A673 (cell line): ENCODE results near the gene ABCB6. TPM values are rescaled to one million over a fixed set of nuclear protein-coding genes. Genes with fewer than 3 reads are reported as not detected.

Source experiments
- BruUV-seq: library from RNA; stranded (reverse); fragments of 400-500 nt; replicated peaks from 2 replicates; lab custom pipeline; 2021; lab: Mats Ljungman, UMichigan
- CTCF ChIA-PET: fragments of 300-600 bp; sonication (Branson Sonifier 250); formaldehyde crosslinking; loops from one replicate; lab custom pipeline; 2022; ENCODE audit warnings: antibody characterized with exemption; lab: Charles Lee
- POLR2A ChIA-PET: fragments of 300-600 bp; sonication (Branson Sonifier 250); formaldehyde crosslinking; loops from one replicate; lab custom pipeline; 2022; ENCODE audit warnings: antibody characterized with exemption; ENCODE audit not compliant: low non-redundant PET; lab: Charles Lee
- DNase-seq: peaks from one replicate; pipeline ENCODE4 v3.0.0-alpha.2; 2015; ENCODE audit warnings: low spot score
- H3K27ac ChIP-seq: fragments of 200-600 bp; sonication (generic); 2 replicates; pipeline ENCODE4 v1.5.1; 2016; ENCODE audit warnings: mixed run types, low read depth, mild to moderate bottlenecking, mixed read lengths, antibody characterized with exemption, low read length; ENCODE audit not compliant: poor library complexity, severe bottlenecking
- H3K27me3 ChIP-seq: fragments of 200-600 bp; sonication (generic); replicated peaks from 2 replicates; pipeline ENCODE4 v1.6.1; 2017; ENCODE audit warnings: mixed run types, low read depth, mild to moderate bottlenecking, mixed read lengths, antibody characterized with exemption, low read length; ENCODE audit not compliant: insufficient read depth, poor library complexity
- H3K36me3 ChIP-seq: fragments of 200-600 bp; sonication (generic); 2 replicates; pipeline ENCODE4 v1.6.1; 2016; ENCODE audit warnings: mixed run types, mild to moderate bottlenecking, mixed read lengths, antibody characterized with exemption, low read length; ENCODE audit not compliant: insufficient read depth, poor library complexity, severe bottlenecking
- H3K4me1 ChIP-seq: fragments of 200-600 bp; sonication (generic); 2 replicates; pipeline ENCODE4 v1.6.1; 2017; ENCODE audit warnings: mixed run types, mild to moderate bottlenecking, mixed read lengths, antibody characterized with exemption, low read length; ENCODE audit not compliant: insufficient read depth, poor library complexity, severe bottlenecking
- H3K4me3 ChIP-seq: fragments of 200-600 bp; sonication (generic); 2 replicates; pipeline ENCODE4 v1.5.1; 2016; ENCODE audit warnings: low read depth, mixed run types, mild to moderate bottlenecking, mixed read lengths, low read length; ENCODE audit not compliant: poor library complexity, severe bottlenecking
- H3K9me3 ChIP-seq: fragments of 200-600 bp; sonication (generic); 2 replicates; pipeline ENCODE4 v1.6.1; 2016; ENCODE audit warnings: mixed run types, low read depth, mild to moderate bottlenecking, mixed read lengths, antibody characterized with exemption, low read length; ENCODE audit not compliant: poor library complexity, severe bottlenecking
- EZH2 ChIP-seq: fragments of 200-600 bp; sonication (generic); IDR thresholded peaks from 2 replicates; pipeline ENCODE4 v1.6.1; 2017; ENCODE audit warnings: borderline replicate concordance, low read depth, mild to moderate bottlenecking, mixed read lengths, antibody characterized with exemption, low read length; ENCODE audit not compliant: poor library complexity, severe bottlenecking
- intact Hi-C: fragments of 100-400 bp; cut with micrococcal nuclease; formaldehyde crosslinking; loops from one replicate; pipeline ENCODE4 v1.10.0; 2022; ENCODE audit not compliant: unreplicated experiment
- total RNA-seq: library from RNA; stranded (reverse); gene quantifications from 2 replicates; pipeline ENCODE4 v1.2.3, GENCODE V29; 2021
- TF ChIP-seq, protein P1 (sequence below): fragments of 300-800, 200-600 bp; sonication (generic); conservative IDR thresholded peaks from 2 replicates; pipeline ENCODE4 v1.5.1; 2017; ENCODE audit warnings: low read depth, mild to moderate bottlenecking, antibody characterized with exemption, low read length, moderate library complexity, mixed read lengths

ABCB6 gene
- total RNA-seq, 1 experiment from 2014 or later = 101 TPM

DNA sequence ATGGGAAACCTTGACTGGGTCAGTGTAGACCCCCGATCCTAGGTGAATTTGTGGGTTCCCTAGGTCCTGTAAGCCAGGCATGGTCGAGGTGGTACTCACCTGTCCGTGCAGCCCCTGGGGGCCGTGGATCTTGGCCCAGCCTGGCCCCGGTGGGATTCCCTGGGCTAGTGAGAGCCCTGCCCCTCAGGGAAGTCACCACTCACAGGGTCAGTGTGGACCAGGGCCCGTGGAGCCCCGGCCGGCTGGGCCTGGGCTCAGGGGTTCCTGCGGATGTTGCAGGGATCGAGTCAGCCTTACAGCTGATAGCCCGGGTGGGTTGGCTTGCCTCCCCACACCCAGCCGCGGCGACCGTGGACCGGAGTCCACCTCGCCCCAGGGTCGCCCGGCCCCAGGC lies 10.2 kb upstream of the ABCB6 start:
- POLR2A ChIA-PET = interaction anchor here (0.6 kb wide), 1 partner anchor 20 kb away, joined by 4 read pairs; no protein-coding TSS in a partner anchor
- DNase-seq = no peak
- H3K4me1 ChIP-seq = peaks cover 6% of the 10 kb centered on the region
- H3K4me3 ChIP-seq = peak overlapping the region; percentile 71
- H3K9me3 ChIP-seq = no peaks in the 10 kb centered on the region
- H3K27ac ChIP-seq = peak overlapping the region; percentile 89
- CTCF ChIA-PET = no interaction called here
- TF ChIP-seq EZH2 = no peak
- TF ChIP-seq, protein P1, sequence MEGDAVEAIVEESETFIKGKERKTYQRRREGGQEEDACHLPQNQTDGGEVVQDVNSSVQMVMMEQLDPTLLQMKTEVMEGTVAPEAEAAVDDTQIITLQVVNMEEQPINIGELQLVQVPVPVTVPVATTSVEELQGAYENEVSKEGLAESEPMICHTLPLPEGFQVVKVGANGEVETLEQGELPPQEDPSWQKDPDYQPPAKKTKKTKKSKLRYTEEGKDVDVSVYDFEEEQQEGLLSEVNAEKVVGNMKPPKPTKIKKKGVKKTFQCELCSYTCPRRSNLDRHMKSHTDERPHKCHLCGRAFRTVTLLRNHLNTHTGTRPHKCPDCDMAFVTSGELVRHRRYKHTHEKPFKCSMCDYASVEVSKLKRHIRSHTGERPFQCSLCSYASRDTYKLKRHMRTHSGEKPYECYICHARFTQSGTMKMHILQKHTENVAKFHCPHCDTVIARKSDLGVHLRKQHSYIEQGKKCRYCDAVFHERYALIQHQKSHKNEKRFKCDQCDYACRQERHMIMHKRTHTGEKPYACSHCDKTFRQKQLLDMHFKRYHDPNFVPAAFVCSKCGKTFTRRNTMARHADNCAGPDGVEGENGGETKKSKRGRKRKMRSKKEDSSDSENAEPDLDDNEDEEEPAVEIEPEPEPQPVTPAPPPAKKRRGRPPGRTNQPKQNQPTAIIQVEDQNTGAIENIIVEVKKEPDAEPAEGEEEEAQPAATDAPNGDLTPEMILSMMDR = no peak
- BruUV-seq = no TSS peak
- no peaks in the 10 kb centered on the region for H3K27me3 ChIP-seq
- intact Hi-C loops = no loop called here
- peaks cover 40% of the 10 kb centered on the region for H3K36me3 ChIP-seq

DNA sequence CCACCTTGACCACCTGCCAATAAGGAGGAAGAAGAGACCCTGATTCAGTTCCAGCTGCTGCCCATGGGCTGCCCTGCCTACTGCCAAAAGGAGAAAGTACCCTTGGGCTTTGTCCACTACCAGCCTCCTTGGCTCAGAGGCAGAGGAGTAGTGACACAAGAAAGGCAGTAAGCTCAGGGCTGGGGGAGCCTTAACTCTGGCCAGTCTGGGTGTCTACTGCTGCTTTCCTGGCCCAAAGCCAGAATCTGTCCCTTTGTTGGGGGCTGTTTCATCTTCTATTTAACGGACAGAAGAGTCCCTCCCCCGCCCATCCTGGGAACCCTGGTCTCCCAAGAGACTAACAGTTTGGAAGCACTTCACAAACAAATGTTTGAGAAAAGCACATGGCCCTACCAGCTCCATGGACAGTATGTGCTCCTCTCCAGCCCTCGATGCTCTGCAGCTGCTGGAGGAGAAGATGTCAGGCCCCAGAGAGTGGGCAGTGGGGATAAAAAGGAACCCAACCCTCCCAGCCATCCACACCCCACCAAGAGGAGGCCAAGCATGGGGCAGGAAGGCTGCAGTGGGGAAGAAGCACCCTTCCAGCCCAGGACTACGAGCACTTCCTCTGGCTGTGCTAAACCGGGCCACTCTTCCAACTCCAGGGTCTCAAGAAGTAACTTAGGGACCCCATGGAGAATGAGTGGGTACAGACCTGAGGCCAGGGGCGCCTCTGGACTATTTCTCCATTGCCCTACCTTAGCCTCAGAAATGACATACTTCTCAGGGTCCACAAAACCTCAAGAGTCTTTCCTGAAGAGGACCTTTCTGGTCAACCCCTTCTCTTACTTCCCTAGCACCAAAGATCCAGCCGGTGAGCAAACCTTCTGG lies 9.5 kb upstream of the ABCB6 start:
- peak overlapping the region; percentile 71 for H3K4me3 ChIP-seq
- no peaks in the 10 kb centered on the region for H3K27me3 ChIP-seq
- H3K27ac ChIP-seq = peak overlapping the region; percentile 89
- no TSS peak for BruUV-seq
- no peak for DNase-seq
- no peaks in the 10 kb centered on the region for H3K9me3 ChIP-seq
- peaks cover 40% of the 10 kb centered on the region for H3K36me3 ChIP-seq
- peaks cover 6% of the 10 kb centered on the region for H3K4me1 ChIP-seq
- ChIA-PET POLR2A (no interaction called here), CTCF (no interaction called here)
- intact Hi-C loops = no loop called here
- TF ChIP-seq EZH2 = no peak
- TF ChIP-seq, protein P1 = no peak

DNA sequence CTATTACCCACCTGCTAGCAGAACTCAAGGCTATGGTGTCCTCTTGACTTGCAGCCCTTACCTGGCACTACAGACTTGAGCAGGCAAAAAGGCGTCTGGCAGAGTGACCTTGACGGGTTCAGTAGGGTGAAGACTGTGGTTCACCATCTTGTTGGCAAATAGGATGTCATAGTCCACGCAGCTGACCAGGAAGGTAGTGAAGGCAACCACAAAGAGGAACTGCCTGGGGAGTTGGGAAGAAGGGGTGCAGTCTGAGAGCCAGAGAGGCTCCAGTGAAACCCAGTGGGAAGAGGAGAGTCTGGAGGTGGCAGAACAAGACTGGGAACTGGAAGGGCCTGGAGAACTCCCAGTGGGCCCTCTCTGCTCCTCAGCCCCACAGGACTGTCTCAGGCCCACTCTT lies 6.6 kb upstream of the ABCB6 start:
- Histone ChIP-seq H3K4me3 (no peak overlapping the region), H3K9me3 (no peaks in the 10 kb centered on the region), H3K4me1 (no peaks in the 10 kb centered on the region), H3K27me3 (no peaks in the 10 kb centered on the region), H3K36me3 (peaks cover 45% of the 10 kb centered on the region), H3K27ac (no peak overlapping the region)
- DNase-seq = no peak
- no TSS peak for BruUV-seq
- TF ChIP-seq EZH2 = no peak
- TF ChIP-seq, protein P1 = no peak
- CTCF ChIA-PET = no interaction called here
- intact Hi-C loops = no loop called here
- POLR2A ChIA-PET = no interaction called here
